ENCODE results near the gene SUPT16H.
"Not testable (repeated sequence)": the region's sequence is repeated elsewhere in the genome, so short reads cannot be mapped to it uniquely, and the experiment has no call there.

The SUPT16H gene

DNA sequence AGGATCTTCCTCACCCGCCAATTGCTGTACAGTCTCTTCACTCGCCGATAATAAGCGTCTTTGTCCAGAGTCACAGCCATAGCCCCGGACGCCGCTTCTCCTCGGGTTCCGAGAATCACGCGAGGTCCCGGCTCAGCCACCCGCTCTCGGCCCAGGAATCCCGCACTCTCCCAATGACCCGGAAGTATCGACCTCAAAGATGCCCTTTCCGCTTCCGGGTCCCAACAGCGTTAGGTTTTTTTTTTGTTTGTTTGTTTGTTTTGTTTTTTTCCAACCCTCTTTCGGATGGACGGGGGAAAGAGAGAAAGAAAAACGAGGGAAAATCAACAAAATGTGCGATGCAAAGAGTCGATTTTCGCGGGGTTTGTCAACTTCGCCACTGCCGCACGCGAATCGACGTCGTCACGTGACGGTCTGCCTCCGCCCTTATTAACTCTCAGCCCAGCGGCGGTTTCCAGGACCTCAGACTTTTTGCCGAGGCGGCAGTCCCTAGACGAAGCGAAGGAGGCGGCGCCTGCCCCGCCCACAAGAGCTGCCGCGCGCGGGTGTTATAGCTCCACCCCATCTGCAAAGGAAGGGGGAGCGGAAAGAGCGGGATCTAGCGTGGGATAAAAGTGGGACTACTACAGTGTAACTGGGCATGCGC is at the start of gene SUPT16H:
Gene SUPT16H, minus strand, starts transcription at position 172 of the 646 bp plus-strand sequence. Its CDS starts 92 bp downstream, at position 80.
- peak; percentile 99 for DNase-seq

DNA sequence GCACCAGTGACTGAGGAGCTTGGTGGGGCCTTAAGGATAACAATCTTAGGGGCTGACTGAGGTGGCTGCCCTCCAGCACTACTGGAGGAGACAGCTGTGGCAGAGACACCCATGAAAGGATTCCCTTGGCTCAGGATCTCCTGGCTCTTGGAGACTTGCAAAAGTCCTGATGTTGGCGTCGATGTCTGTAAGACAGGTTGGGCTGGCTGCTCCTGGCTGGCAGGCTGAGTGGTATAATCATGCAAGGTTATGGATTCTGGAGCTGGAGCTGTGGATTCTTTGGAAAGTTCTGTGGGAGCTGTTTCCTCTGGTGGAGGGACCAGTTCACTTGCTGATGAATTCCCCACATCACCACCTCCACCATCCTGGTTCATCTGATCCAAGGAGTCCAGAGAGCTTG is 47.3 kb upstream of the SUPT16H start:
- DNase-seq: no peak

DNA sequence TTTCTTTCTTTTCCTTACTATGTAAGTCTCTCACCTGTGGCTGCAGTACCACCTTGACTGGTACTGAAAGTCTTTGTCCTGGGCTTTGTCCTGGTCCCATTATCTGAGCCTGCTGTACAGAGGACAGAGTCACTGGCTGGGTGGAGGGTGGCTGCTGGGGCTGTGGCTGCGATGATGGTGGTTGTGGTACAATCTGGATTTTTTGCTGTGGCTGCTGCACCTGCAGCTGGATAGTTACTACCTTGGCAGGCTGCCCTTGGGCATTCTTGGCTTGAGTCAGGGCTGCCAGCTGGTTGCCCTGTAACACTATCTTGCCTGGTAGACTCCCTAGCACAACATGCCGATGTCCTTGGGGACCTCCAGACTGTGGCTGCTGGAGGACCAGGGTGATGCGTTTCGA is 45.1 kb upstream of the SUPT16H start:
- DNase-seq: peak in 1 of 2 experiments; percentile 23

GRCh38 chr14:21426692-21427091 is 42.9 kb upstream of the SUPT16H start:
- DNase-seq: no peak

- DNase-seq: no peak
Observed at GRCh38 chr14:21419528-21419927, 35.7 kb upstream of the SUPT16H start.

- no peak for DNase-seq
Observed at GRCh38 chr14:21415329-21415728, 31.5 kb upstream of the SUPT16H start.

DNA sequence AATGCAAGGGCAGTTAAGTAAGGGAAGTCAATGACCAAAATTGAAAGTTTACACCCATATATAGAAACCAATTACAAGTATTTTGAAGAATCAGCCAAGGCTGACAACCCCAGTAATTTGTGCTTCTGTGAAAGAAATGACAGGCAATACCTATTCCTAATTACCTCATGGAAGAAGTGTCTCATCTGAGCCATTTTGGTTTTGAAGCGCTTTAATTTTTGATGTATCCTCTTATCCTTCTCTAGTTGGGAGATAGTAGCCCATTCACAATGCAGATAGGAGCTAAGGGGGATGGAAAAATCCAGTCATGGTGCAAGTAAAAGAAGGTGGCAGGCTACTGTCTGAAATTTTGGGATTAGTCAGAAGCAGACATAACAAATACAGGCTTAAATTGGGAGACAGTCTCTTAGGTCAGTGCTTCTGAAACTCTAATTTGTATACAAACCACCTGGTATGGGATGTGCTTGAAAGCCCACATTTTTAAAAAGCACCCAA is 30.4 kb upstream of the SUPT16H start:
- DNase-seq: no peak

- DNase-seq: no peak
Observed at GRCh38 chr14:21408147-21408546, 24.3 kb upstream of the SUPT16H start.

- DNase-seq: no peak
Observed at GRCh38 chr14:21406213-21406612, 22.4 kb upstream of the SUPT16H start.

DNA sequence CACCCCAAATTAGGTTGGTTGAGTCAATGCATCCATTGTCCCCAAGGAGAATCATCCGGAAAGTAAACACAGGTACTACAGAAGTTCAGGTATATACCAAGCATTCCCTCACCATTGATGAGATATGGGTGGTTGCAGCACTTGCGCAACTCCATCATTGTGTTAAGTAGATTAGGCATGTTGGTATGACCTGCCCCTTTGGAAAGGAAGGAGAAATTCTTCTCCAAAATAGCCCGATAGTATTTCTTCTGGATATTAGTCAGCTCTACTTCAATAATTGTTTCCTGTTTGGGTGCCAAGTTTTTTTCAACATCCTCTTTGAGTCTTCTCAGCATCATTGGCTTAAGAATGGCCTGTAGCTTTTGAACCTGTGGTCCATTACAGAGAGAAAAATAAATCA is 21.3 kb upstream of the SUPT16H start:
- DNase-seq: no peak

DNA sequence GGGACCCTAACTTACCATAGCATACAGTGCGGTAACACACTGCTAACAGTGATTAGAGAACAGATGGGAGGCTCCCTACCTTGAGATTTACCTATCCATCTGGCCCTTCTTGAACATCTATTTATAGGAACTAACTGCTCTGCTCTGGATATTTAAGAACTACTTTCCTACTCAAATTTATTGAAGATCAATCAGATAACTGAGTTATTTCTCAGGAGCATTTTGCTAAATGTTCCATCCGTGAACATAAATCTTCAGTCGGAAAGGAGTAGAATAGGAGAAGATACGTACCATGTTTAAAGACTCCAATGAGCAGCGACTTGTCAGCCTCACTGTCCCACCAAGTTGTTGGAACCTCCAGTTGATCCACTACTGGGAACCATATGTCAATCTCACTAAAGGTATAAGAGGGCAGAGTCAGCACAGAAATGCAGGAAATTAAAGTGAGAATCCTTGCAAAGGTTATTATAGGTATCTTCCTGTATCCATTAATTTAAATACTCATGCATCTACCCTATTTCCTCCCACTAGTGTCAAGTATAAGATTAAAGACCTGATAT is 15.6 kb upstream of the SUPT16H start:
- DNase-seq: no peak

- DNase-seq: no peak
Observed at GRCh38 chr14:21398901-21399300, 15.1 kb upstream of the SUPT16H start.

DNA sequence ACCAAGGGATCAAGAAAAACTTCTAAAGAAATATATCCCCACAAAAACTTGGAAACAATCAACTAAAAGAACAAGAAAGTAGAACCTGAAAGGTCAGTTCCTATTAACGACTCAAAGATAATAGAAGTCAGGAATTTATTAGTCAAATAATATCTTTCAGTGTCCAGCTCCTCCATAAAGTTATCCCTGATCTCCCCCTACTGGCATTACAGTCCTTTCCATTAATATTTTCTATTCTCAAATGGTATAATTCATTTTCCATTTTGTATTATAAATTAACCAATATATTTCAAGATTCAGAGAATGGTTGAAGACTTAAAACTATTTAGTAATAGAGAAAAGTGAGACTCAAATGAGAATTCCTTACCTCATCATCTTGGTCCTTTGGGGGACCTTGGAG is 11.6 kb upstream of the SUPT16H start:
- DNase-seq: no peak

DNA sequence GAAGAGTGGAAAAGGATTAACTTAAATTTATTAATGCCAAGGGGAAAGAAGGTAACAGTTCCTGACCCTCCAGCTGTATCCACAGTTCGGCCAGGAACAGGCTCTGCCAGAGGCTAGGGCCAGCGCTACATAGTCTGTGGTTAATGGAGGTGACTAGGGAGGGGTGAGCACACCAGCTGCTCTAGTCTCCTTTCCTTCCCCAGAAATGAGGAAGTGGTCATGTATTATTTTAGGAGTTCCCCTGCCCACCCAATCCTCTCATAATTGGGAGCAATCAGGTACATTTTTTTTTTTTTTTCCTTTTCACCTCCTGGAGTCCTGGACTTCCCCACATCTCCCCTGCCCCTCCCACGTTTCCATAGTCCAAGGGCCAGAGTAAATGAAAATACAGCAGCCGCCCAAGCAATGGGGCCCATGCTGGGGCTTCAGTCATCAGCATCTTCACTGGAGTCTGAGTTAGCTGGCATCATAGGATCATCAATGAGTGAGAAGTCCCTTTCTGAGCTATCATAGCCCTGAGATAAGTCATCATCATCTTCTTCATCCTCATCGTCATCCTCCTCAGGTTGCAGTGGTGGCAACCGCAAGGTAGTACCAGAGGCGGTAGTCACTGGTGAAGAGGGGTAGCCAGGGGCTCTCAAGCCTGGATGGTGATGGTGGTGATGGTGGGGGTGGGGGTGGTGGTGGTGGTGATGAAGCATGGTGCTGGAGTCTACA is 1.5 kb upstream of the SUPT16H start:
- peak in 1 of 2 experiments; percentile 3 for DNase-seq

- DNase-seq: no peak
Observed at GRCh38 chr14:21384494-21384851, 654 bp upstream of the SUPT16H start.

GRCh38 chr14:21382886-21383847 is 652 bp downstream of the SUPT16H start:
- DNase-seq: peak; percentile 36 to 46

DNA sequence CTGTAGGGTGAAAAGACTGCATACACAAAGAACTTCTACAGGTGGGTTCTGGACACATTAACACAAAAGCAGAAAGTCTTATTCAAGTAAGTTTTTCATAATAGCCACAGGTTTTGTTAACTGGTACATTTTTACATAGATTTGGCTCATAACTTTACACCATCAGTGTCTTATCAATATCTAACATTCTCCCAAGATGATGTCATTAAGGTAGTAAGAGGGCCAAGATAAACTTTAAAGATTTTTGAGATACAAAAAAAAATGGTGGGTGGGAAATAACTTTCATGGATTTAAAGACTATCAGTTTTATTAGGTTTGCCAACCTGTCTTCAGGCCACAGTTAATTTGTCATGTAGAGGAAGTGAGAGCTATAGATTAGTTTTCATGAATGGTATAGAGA is 1.7 kb downstream of the SUPT16H start:
- DNase-seq: no peak

GRCh38 chr14:21379338-21379737 is 4.5 kb downstream of the SUPT16H start:
- DNase-seq: no peak

GRCh38 chr14:21373980-21374379 is 9.8 kb downstream of the SUPT16H start:
- no peak for DNase-seq

DNA sequence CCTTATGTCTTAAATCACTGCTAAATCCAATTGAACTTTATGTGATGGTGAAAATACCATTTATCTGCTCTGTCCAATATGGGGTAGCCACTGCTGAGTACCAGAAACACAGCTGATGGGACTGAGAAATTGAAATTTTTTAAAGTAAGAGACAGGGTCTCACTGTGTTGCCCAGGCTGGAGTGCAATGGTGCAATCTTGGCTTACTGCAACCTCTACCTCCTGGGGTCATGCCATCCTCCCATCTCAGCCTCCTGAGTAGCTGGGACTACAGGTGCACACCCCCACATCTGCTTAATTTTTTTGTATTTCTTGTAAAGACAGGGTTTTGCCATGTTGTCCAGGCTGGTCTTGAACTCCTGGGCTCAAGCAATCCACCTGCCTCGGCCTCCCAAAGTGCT is 11.0 kb downstream of the SUPT16H start:
- not testable (repeated sequence) for DNase-seq

GRCh38 chr14:21369949-21370679 is 13.7 kb downstream of the SUPT16H start:
- DNase-seq: no peak

DNA sequence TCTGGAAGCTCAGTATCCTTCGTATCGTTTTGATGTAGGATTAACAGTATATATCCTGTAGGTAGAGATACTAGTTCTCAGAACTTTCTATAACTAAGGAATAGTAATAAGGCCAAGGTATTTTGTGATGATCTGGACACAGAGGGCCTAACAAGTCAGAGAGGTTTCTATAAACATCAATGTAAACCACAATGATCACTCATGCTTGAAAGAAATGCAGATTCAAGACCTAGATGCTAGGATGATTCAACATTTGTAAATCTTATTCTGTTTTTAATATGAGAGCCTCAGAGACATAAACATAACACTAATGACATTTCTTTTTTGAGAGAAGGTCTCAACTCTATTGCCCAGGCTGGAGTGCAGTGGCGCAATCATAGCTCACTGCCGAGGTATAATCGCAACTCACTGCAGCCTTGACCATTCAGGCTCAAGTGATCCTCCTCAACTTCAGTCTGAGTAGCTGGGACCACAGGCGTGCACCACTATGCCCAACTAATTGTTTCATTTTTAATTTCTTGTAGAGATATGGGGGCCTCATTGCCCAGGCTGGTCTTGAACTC is 16.2 kb downstream of the SUPT16H start:
- DNase-seq: no peak
